Mammary epithelial cell (primary cell): ENCODE measurements around the gene CDK12.

Experiments
- CTCF ChIP-seq, 2 donors: IDR thresholded peaks in 1 of 2; conservative IDR thresholded peaks in 1 of 2; 2 replicates each; pipeline ENCODE4 v1.5.1; 2011 to 2012; ENCODE audit warnings: inconsistent platforms in 2 of 2, low read length in 2 of 2, mild to moderate bottlenecking in 2 of 2, control low read depth in 1 of 2, low read depth in 1 of 2; ENCODE audit not compliant: insufficient read depth in 1 of 2; ENCODE audit errors: extremely low read depth in 1 of 2
- EZH2 ChIP-seq: IDR thresholded peaks from 2 replicates; pipeline ENCODE4 v1.6.1; 2012; ENCODE audit warnings: low read length, inconsistent platforms, borderline replicate concordance

- no peak for TF ChIP-seq EZH2
- no peak for TF ChIP-seq CTCF (conservative IDR thresholded peaks at IDR 0.05 in 1 of 2, IDR thresholded peaks at IDR 0.05 in 1 of 2; ENCODE audit: extremely low read depth in 1 of 2, insufficient read depth in 1 of 2, low read depth in 1 of 2, low read length in 2 of 2)
Measured at GRCh38 chr17:39540611-39541010, 79.3 kb downstream of the CDK12 start.
